Activated CD8-positive, alpha-beta memory T cell treated with anti-CD3 and anti-CD28 coated beads, Interleukin-2, amount 10 ng/mL, durations not matched to agents 7 days and 5 days (primary cell): ENCODE results near the gene PCDH9. TPM values are rescaled to one million over a fixed set of nuclear protein-coding genes. Genes with fewer than 3 reads are reported as not detected.

Experiments used
- ATAC-seq: fragments of 150-1000 bp; cut with Tn5 transposase; one replicate; pipeline ENCODE4 v1.10.0; 2021; ENCODE audit warnings: moderate library complexity
- CTCF ChIA-PET: fragments of 350-600 bp; sonication (Branson Sonifier 250); formaldehyde crosslinking; loops from one replicate; lab custom pipeline; 2021; ENCODE audit warnings: antibody characterized with exemption; lab: Charles Lee
- DNase-seq: peaks from one replicate; pipeline ENCODE4 v3.0.0-alpha.2; 2020
- H3K27ac Mint-ChIP-seq: one replicate; pipeline ENCODE4 v1.8.0; 2021; ENCODE audit warnings: mild to moderate bottlenecking, mixed read lengths
- H3K27me3 Mint-ChIP-seq: one replicate; pipeline ENCODE4 v1.8.0; 2021; ENCODE audit warnings: mixed read lengths
- H3K36me3 Mint-ChIP-seq: one replicate; pipeline ENCODE4 v1.8.0; 2021; ENCODE audit warnings: mild to moderate bottlenecking, mixed read lengths
- H3K4me1 Mint-ChIP-seq: one replicate; pipeline ENCODE4 v1.8.0; 2021; ENCODE audit warnings: mixed read lengths
- H3K4me3 Mint-ChIP-seq: one replicate; pipeline ENCODE4 v1.8.0; 2021; ENCODE audit warnings: mild to moderate bottlenecking, moderate library complexity, mixed read lengths
- H3K9me3 Mint-ChIP-seq: one replicate; pipeline ENCODE4 v1.8.0; 2022; ENCODE audit warnings: low read depth, mixed read lengths
- total RNA-seq, 2 experiments: library from RNA; stranded (reverse); gene quantifications; one replicate each; pipeline ENCODE4 v1.2.3, GENCODE V29; 2021

The PCDH9 gene
- total RNA-seq, 2 experiments from 2014 or later = 0.14 to 0.15 TPM

DNA sequence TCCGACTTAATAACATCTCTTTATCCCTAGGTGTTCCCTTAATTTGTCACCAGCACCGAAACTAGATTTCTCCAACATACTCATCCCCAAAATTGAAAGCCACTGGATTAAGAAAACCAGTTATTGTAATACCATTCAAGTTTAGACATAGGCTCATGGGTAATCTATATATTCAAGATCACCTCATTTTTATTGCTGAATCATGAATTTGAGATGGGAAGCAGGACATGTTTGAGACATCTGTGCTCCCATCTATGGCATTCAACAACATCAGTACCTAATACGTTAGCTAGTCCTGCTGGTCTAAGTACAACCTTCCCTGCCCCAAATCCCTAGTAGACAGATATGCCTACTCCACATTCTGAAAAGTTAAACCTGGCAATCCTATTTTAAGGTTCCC lies 820.6 kb downstream of the PCDH9 start:
- no peaks in the 10 kb centered on the region for H3K27me3 Mint-ChIP-seq
- no peak overlapping the region for H3K4me3 Mint-ChIP-seq
- H3K9me3 Mint-ChIP-seq = peaks cover 5% of the 10 kb centered on the region
- H3K27ac Mint-ChIP-seq = no peak overlapping the region
- CTCF ChIA-PET = no interaction called here
- H3K36me3 Mint-ChIP-seq = no peaks in the 10 kb centered on the region
- no peak for ATAC-seq
- no peak for DNase-seq
- H3K4me1 Mint-ChIP-seq = no peaks in the 10 kb centered on the region

DNA sequence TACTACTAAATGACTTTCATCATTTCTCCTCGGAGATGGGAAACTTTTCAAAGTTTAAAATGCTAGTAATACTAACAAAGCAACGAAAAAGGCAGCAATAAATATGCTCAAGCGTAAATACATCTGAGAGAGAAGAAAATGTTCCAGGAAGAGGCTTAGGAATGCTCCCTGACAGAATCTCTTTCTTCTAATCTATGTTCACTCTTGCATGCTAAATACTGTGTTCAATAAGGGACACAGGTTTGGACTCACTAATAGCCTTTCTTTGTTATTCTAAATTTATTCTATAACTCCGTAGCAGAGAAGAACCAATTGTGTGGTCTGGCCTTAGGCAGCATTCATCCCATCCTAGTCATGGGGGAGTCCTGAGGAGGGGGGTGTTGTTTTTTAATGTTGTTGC lies 823.0 kb downstream of the PCDH9 start:
- Mint-ChIP-seq H3K4me3 (no peak overlapping the region), H3K27me3 (no peaks in the 10 kb centered on the region), H3K36me3 (no peaks in the 10 kb centered on the region), H3K4me1 (no peaks in the 10 kb centered on the region), H3K27ac (no peak overlapping the region), H3K9me3 (peaks cover 5% of the 10 kb centered on the region)
- ATAC-seq (no peak), DNase-seq (no peak)
- CTCF ChIA-PET = no interaction called here

DNA sequence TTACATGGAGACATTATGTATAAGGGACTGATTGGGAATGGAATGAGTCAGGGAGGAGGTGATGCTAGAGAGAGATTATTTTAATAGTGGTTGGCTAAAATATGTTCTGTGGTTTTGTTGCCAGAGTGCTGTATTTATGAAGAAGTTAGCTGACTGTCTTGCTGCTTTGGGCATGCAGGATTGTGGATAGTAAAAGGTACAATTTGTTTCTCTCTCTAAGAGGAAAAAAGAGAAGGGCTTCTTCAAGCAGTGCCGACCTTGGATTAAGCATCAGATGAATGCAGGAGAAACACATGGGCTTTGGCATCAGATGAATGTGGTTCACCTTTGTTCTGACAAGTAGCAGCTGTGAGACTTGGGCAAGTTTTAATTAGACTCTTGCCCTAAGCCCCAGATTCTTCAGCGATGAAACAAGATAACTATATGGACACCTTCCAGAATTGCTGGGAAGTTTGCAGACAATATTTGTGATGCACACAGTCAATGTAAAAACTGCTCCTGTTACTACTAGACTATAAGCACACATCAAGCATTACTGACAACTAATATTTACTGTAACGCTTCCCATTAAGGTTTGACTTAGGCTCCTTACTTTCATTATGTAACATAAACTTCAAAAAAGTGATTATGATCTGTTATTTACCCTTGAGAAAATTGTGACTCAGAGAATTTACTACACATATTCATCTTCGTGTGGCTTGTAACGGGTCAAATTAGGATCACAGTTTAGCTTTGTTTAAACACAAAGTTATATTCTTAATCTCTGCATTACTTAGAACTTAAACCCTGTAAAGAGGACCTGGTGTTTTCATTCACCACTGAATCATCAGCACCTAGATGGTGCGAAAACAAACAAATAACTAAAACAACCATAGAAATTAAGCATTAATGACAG lies 824.0 kb downstream of the PCDH9 start:
- Mint-ChIP-seq H3K4me3 (no peak overlapping the region), H3K4me1 (no peaks in the 10 kb centered on the region), H3K27me3 (no peaks in the 10 kb centered on the region), H3K27ac (no peak overlapping the region), H3K36me3 (no peaks in the 10 kb centered on the region), H3K9me3 (peaks cover 2% of the 10 kb centered on the region)
- DNase-seq (no peak), ATAC-seq (no peak)
- CTCF ChIA-PET = no interaction called here

DNA sequence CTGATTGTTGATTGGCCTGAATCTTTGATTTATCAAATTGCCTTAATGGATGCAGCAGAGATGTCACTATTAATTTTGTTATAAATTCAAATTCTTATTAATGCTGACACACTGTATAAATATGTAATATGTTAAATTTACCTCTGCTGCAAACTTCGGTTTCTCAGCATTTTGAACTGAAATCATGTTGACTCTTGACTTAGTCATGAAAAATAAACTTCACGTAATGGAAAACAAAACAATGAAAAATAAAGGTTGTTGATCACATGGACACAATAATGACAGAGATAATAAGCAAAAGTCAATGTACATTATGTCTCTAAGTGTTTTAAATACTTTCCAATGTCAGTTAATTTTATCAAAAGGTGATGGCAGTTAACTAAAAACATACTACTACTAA lies 827.6 kb downstream of the PCDH9 start:
- H3K36me3 Mint-ChIP-seq = no peaks in the 10 kb centered on the region
- ATAC-seq (no peak), DNase-seq (no peak)
- H3K9me3 Mint-ChIP-seq = peaks cover 4% of the 10 kb centered on the region
- H3K27me3 Mint-ChIP-seq = no peaks in the 10 kb centered on the region
- H3K4me3 Mint-ChIP-seq = no peak overlapping the region
- H3K4me1 Mint-ChIP-seq = no peaks in the 10 kb centered on the region
- no peak overlapping the region for H3K27ac Mint-ChIP-seq
- CTCF ChIA-PET = no interaction called here

DNA sequence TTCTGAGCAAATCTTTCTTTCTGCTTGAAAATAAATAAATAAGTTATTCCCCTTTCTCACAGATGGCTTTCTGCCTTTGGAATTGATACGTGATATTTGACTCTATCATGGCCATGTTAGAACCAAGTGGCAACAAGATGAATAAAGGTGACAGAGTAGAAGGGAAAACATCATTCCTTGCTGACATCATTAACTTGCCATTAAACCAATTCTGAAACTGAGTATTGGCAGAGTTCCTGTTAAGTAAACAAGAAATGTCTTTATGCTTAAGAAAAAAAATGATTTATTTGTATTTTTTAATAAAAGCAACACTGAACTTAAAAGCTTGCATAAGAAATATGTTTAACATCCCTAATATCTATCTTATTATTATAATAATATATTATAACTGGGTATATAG lies 828.1 kb downstream of the PCDH9 start:
- H3K9me3 Mint-ChIP-seq = peaks cover 4% of the 10 kb centered on the region
- no peaks in the 10 kb centered on the region for H3K36me3 Mint-ChIP-seq
- H3K4me1 Mint-ChIP-seq = no peaks in the 10 kb centered on the region
- no peak overlapping the region for H3K27ac Mint-ChIP-seq
- DNase-seq (no peak), ATAC-seq (no peak)
- H3K27me3 Mint-ChIP-seq = no peaks in the 10 kb centered on the region
- CTCF ChIA-PET = no interaction called here
- H3K4me3 Mint-ChIP-seq = no peak overlapping the region

DNA sequence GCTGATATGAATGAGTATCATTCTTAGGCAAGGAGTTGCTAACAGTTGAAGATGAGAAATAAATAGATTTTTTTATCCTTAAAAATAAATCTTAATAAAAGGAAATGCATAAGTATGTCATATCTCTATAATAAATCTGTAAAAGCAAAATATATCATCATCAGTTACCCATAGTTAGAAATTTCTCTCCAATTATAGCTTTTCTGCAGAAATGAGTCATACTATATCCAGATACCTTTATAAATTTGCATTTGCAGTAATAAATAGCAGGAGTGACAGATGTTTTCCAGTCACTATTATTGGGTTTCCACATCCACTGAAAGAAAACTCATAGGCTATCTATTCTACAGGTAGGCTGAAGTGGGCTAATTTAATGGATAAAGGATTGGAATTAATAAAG lies 829.8 kb downstream of the PCDH9 start:
- no peaks in the 10 kb centered on the region for H3K36me3 Mint-ChIP-seq
- no peaks in the 10 kb centered on the region for H3K27me3 Mint-ChIP-seq
- H3K9me3 Mint-ChIP-seq = peaks cover 4% of the 10 kb centered on the region
- H3K4me1 Mint-ChIP-seq = no peaks in the 10 kb centered on the region
- DNase-seq (no peak), ATAC-seq (no peak)
- CTCF ChIA-PET = no interaction called here
- H3K4me3 Mint-ChIP-seq = no peak overlapping the region
- no peak overlapping the region for H3K27ac Mint-ChIP-seq

DNA sequence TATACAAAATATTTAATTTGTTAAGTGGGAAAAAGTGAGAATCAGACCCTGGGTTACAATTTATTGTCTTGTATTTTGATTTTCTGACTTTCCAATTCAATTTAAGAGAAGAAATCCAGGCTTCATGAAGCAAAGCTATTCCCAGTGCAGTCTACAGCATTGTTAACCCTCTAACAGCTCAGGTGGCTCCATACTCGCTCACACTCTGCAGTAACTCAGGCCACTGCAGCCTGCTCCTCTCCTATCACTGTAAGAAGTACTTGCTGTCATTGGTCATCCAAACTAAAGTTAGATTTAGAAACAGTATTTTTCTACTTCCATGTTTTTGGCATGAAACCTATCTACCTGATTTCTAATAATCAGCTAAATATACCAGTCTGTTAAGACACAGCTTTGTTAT lies 830.3 kb downstream of the PCDH9 start:
- Mint-ChIP-seq H3K27me3 (no peaks in the 10 kb centered on the region), H3K36me3 (no peaks in the 10 kb centered on the region), H3K4me3 (no peak overlapping the region), H3K9me3 (peaks cover 2% of the 10 kb centered on the region), H3K27ac (no peak overlapping the region), H3K4me1 (no peaks in the 10 kb centered on the region)
- CTCF ChIA-PET = no interaction called here
- ATAC-seq (no peak), DNase-seq (no peak)

DNA sequence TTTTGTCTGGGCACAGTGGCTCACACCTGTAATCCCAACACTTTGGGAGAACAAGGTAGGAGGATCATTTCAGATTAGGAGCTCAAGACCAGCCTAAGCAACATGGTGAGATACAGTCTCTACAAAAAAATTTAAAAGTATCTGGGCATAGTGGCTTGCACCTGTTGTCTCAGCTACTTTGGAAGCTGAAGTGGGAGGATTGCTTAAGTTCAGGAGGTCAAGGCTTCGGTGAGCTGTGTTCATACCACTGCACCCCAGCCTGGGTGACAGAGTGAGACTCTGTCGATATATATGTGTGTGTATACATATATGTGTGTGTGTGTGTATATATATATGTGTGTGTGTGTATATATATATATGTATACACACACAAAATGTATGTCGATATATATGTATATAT lies 833.0 kb downstream of the PCDH9 start:
- H3K36me3 Mint-ChIP-seq = no peaks in the 10 kb centered on the region
- ATAC-seq (no peak), DNase-seq (no peak)
- H3K4me3 Mint-ChIP-seq = no peak overlapping the region
- no peaks in the 10 kb centered on the region for H3K27me3 Mint-ChIP-seq
- no peaks in the 10 kb centered on the region for H3K4me1 Mint-ChIP-seq
- no peak overlapping the region for H3K27ac Mint-ChIP-seq
- CTCF ChIA-PET = no interaction called here
- peaks cover 2% of the 10 kb centered on the region for H3K9me3 Mint-ChIP-seq

DNA sequence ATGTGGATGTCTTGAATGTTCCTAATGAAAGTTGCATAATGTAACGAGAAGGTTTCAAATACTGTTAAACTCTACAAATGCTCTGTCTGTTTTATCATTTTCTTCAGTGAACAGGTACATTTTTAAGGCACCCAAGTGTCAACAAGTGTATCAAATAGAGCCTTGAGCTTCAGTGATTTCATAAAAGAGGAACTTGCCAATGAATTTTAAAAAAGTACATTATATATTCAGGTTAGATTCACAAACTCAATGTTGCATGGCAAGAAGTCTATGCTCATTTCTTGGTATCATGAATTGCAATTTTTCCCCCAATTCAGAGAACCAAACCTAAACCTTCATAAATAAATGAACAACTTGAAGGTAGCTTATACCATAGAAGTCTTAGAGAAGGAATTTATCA lies 838.8 kb downstream of the PCDH9 start:
- Mint-ChIP-seq H3K27me3 (no peaks in the 10 kb centered on the region), H3K9me3 (peaks cover 8% of the 10 kb centered on the region), H3K36me3 (no peaks in the 10 kb centered on the region), H3K4me3 (no peak overlapping the region), H3K27ac (no peak overlapping the region), H3K4me1 (no peaks in the 10 kb centered on the region)
- no peak for ATAC-seq
- no peak for DNase-seq
- CTCF ChIA-PET = no interaction called here

DNA sequence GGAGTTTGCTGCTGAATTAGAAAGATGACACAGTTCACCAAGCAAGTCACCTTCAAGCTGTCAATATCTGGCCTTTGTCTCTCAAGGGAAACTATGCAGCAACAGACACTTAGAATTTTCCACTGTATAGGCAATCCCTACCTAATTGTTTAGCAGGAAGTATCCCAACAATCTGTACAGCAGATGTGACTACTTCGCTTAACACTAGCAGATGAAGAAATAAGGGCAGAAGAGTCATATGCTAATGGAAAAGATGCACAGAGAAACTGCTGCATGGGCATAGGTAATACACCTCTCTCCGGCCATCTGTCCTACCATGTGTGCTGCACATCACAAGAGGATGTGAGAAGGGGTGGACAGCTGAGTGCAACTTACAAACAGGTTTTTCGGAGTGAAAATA lies 851.2 kb downstream of the PCDH9 start:
- H3K36me3 Mint-ChIP-seq = no peaks in the 10 kb centered on the region
- H3K27me3 Mint-ChIP-seq = no peaks in the 10 kb centered on the region
- H3K27ac Mint-ChIP-seq = no peak overlapping the region
- H3K9me3 Mint-ChIP-seq = peaks cover 5% of the 10 kb centered on the region
- ATAC-seq = no peak
- H3K4me1 Mint-ChIP-seq = no peaks in the 10 kb centered on the region
- DNase-seq = no peak
- no peak overlapping the region for H3K4me3 Mint-ChIP-seq
- CTCF ChIA-PET = no interaction called here

DNA sequence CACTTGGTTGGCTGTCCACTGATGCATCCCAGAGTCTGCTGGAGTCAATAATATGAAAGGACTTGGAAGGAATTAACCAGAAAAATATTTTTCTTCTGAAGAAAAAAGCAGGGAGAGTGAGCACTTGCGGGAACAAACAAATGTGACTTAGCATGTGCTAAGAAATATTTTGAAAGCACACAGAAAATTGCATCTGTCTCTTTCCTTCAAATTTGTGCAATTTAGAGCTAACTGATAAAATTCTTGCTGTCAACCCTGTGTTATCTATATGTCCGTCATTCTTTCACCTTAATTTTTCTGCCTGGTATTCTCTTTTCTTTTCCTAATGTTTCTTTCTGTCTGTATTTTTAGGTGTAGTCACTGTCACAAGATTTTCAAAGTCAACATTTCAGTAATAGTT lies 852.6 kb downstream of the PCDH9 start:
- H3K4me1 Mint-ChIP-seq = no peaks in the 10 kb centered on the region
- no peak overlapping the region for H3K4me3 Mint-ChIP-seq
- DNase-seq = no peak
- H3K27ac Mint-ChIP-seq = no peak overlapping the region
- no peak for ATAC-seq
- no peaks in the 10 kb centered on the region for H3K27me3 Mint-ChIP-seq
- H3K36me3 Mint-ChIP-seq = no peaks in the 10 kb centered on the region
- CTCF ChIA-PET = no interaction called here
- peaks cover 6% of the 10 kb centered on the region for H3K9me3 Mint-ChIP-seq

DNA sequence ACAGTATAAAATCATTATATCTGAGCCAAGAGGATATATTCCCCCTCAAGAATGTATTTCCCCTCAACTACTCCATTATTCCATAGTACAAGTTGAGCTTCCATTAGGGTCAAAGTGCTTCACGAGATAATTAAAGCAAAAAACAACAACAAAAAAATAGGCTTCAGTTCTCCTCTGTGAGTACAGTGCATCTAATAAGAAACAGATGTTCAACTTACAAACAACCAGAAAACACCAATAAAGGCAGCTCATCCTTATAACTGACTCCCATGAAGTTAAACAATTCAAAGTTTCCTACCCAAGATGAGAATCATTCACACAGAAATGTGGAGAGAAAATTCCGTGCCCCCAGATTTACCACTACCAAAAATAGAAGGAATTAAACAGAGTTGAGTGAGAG lies 854.4 kb downstream of the PCDH9 start:
- Mint-ChIP-seq H3K4me1 (no peaks in the 10 kb centered on the region), H3K36me3 (no peaks in the 10 kb centered on the region), H3K4me3 (no peak overlapping the region), H3K27me3 (no peaks in the 10 kb centered on the region), H3K9me3 (peaks cover 6% of the 10 kb centered on the region), H3K27ac (no peak overlapping the region)
- ATAC-seq (no peak), DNase-seq (no peak)
- CTCF ChIA-PET = no interaction called here

DNA sequence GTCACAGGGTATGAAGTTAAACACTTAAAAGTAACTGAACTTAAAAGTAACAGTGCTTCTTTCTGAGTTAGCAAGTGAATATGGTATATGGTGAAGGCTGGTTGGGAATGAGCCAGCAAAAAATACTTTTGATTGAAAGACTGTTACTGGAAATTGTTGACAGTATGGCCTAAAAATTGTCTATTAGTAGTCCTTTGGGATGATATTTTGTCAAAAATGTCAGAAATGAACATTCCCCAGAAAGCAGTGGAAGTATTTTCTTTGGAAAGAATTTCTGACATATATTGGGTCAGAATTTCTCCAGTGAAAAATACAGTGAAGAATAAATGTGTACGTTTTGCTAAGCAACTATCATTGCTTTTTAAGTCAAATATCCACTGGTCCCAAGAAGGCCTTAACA lies 860.5 kb downstream of the PCDH9 start:
- no peaks in the 10 kb centered on the region for H3K4me1 Mint-ChIP-seq
- DNase-seq (no peak), ATAC-seq (no peak)
- H3K27ac Mint-ChIP-seq = no peak overlapping the region
- H3K36me3 Mint-ChIP-seq = no peaks in the 10 kb centered on the region
- no peak overlapping the region for H3K4me3 Mint-ChIP-seq
- peaks cover 4% of the 10 kb centered on the region for H3K9me3 Mint-ChIP-seq
- no peaks in the 10 kb centered on the region for H3K27me3 Mint-ChIP-seq
- CTCF ChIA-PET = no interaction called here

DNA sequence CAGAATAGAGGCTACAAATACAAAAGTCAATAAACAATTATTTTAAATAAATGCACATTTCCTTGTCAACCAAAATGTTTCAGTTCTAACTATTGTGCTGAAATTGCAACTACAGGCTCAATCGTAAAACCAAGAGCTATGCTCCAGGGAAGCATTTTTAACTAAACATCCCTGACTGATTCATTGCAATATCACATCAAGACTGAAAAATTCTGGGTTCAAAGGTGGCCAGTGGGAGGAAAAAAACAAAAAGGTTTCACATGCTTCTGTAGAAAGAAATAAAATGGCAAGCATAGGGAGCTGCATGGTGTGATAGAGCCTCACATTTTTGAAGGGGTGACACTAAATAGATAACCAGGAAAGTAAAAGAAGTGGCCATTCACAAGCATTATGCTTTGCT lies 862.8 kb downstream of the PCDH9 start:
- H3K27ac Mint-ChIP-seq = no peak overlapping the region
- CTCF ChIA-PET = no interaction called here
- DNase-seq = no peak
- H3K4me1 Mint-ChIP-seq = no peaks in the 10 kb centered on the region
- H3K9me3 Mint-ChIP-seq = peaks cover 2% of the 10 kb centered on the region
- H3K27me3 Mint-ChIP-seq = no peaks in the 10 kb centered on the region
- ATAC-seq = no peak
- H3K4me3 Mint-ChIP-seq = no peak overlapping the region
- H3K36me3 Mint-ChIP-seq = no peaks in the 10 kb centered on the region
